ENCODE measurements around the gene ACVR2B.

Gene ACVR2B

GRCh38 chr3:38458796-38459498, 5.3 kb downstream of the ACVR2B start:
- no peak for DNase-seq (ENCODE audit: low read depth)

- DNase-seq (ENCODE audit: low read depth): no peak
Observed at GRCh38 chr3:38459499-38460048, 5.9 kb downstream of the ACVR2B start.

DNA sequence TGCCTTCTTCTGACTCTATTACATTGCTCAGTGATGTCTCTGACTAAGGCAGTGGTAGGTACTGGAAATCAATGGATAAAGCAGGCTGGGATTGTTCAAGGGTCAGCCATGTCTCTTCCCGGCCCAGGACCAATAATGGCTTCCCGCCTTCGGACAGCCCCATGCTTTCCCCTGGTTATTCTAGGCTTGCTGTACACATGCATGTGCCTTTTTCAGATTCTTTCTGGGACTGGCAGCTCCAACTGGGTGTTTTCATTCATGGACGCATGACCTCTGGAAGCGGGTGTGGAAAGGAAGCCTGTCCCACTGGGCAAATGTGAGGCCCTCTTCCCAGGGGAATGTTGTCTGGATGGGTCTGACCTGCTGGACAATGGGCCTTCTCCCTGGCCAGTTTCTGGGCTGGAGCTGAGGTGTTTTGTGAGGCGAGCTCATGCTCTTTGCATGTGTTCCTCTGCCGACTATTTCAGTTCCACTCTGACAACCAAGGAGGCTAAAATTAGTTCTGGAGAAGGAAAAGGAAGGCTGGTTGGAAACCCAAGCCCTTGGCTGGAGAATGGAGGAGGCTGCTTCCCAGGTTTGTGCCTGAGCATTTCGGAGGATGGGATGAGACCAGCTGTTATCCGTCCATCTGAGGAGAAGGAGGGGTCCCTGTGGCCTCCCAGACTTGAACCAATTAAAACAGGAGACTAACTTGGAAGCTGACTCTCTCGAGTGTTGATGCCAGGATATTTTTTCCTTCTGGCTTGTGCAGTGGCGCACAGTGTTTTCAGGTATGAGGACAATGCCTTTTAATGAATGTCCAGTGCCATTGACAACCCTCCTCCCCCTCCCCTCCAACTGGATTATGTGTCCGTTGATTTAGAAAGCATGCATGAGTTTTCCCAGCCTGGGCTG, 6.9 kb downstream of the ACVR2B start:
- DNase-seq (ENCODE audit: low read depth): no peak

DNA sequence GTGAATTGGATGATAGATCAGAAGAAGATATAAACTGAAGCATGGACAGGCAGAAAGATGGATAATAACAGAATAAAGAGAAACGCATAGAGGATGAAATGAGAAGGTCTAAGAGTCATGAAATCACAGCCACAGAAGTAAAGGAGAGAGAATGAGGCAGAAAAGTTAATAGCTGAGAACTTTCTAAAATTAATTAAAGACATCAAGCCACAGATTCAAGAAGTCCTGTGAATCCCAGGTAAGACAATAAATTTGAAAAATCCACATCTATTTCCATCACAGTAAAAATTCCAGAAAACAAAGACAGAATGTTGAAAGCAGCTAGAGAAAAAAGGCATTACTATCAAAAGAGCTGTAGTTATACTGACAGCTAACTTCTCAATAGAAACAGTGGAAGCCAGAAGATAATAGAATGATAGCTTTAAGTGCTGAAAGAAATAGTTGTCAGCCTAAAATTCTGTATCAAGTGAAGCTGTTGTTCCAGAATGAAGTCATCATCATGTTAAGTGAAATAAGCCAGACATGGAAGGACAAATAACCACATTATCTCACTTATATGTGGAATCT, 12.0 kb downstream of the ACVR2B start:
- no peak for DNase-seq (ENCODE audit: low read depth)

- no peak for DNase-seq (ENCODE audit: low read depth)
Observed at GRCh38 chr3:38468765-38469164, 15.1 kb downstream of the ACVR2B start.

DNA sequence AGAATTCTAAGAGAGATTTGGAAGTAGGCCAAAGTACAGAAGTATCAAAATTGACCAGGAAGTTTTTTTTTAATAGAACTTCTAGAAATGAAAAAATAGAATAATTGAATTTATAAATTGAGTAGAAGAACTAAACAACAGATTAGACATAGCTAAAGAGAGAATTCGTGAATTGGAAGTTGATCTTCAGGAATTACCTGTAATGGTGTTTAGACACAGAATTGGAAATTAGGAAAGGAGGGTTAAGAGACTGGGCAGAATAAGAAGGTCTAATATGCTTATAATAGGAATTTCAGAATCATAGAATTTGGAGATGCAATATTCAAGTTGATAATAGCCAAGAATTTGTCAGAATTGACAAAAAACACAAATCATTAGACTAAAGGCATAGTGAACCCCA, 16.2 kb downstream of the ACVR2B start:
- no peak for DNase-seq (ENCODE audit: low read depth)

DNA sequence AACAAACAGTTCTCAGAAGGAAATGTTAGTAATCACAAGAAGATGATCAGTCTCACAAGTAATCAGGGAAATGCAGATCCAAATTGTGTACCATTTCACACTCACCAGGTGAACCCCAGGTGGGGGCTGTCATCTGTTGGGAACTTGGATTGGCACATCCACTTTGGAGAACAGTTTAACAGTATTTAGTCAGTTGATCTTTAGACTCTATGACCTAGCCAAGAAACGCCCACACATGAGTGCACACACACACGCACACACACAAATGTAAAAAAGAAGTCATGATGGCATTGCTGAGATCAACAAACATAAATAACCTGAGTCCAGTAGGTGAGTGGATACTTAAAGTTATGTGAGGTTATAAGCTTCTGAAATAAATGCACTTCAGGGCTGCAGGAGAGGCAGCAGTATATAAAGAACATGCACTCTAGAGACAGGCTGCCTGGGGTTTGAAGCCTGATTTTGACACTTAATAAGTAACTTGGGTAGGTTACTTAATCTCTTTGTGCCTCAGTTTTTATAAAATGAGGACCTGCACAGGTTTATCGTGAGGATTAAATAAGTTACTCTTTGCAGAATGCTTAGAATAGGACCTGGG, 17.7 kb downstream of the ACVR2B start:
- DNase-seq (ENCODE audit: low read depth): no peak

- no peak for DNase-seq (ENCODE audit: low read depth)
Observed at GRCh38 chr3:38472342-38472741, 18.7 kb downstream of the ACVR2B start.

GRCh38 chr3:38473229-38473628, 19.5 kb downstream of the ACVR2B start:
- DNase-seq (ENCODE audit: low read depth): no peak

GRCh38 chr3:38474928-38475605, 21.4 kb downstream of the ACVR2B start:
- no peak for DNase-seq (ENCODE audit: low read depth)

DNA sequence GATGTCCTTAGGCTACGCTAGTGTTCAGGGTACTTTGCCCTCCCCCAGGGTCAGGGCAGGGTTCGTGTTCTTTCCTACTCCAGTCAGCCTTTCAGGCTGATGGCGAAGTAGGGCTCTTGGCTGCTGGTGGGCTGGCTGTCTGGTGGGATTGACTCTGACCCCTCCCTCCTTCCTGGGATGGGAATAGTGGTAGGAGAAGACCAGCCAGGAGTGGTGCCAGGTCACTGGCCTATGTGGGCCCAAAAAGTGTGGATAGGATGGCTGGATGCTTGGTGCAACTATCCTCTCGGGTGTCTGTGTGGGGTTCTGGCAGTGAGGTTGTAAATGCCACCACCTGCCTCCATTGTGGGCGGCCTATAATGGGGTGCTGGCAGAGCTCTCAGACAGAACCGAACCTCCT, 22.0 kb downstream of the ACVR2B start:
- no peak for DNase-seq (ENCODE audit: low read depth)

GRCh38 chr3:38476157-38476756, 22.6 kb downstream of the ACVR2B start:
- DNase-seq (ENCODE audit: low read depth): no peak

DNA sequence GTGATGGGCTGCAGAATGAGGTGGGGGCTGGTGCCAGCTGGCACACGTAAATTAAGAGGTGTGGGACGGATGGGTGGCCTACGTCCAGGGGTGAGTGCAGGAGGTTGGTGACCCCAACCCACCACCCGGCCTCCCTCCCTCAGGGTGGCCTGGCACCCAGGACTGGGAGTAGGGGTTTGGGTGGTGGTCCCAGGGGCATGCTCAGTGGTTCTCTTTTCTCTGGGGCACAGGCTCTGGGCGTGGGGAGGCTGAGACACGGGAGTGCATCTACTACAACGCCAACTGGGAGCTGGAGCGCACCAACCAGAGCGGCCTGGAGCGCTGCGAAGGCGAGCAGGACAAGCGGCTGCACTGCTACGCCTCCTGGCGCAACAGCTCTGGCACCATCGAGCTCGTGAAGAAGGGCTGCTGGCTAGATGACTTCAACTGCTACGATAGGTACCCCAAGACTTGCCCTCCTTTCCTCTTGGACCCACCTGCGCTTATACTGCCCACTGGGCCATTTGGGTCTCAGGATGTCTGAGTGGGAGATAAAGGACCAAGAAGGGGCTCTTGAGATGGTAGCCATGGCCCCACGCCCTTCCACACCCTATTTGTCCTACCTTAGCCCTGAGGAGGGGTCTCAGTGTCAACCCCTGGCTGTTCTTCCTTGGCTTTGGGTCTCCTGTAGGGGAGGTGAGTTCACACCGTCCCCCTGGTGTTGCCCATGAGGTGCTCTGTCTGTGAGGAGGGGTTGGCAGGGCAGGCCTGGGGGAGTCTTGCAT, 23.5 kb downstream of the ACVR2B start:
- DNase-seq (ENCODE audit: low read depth): no peak

- DNase-seq (ENCODE audit: low read depth): no peak
Observed at GRCh38 chr3:38477839-38478450, 24.3 kb downstream of the ACVR2B start.

DNA sequence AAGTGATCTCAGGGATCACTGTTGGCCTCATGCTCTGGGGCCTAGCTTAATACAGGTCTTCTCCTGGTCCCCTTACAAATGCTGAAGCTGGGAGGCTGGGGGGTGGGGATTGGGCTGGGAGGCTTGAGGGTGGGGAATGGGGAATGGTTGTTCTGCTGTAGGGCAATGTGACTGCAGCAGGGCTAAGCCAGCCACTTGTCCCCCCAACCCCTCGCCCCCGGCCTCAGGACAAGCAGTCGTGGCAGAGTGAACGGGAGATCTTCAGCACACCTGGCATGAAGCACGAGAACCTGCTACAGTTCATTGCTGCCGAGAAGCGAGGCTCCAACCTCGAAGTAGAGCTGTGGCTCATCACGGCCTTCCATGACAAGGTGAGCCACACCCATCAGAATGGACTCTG, 25.2 kb downstream of the ACVR2B start:
- DNase-seq (ENCODE audit: low read depth): no peak

GRCh38 chr3:38479431-38480092, 25.9 kb downstream of the ACVR2B start:
- DNase-seq (ENCODE audit: low read depth): no peak

DNA sequence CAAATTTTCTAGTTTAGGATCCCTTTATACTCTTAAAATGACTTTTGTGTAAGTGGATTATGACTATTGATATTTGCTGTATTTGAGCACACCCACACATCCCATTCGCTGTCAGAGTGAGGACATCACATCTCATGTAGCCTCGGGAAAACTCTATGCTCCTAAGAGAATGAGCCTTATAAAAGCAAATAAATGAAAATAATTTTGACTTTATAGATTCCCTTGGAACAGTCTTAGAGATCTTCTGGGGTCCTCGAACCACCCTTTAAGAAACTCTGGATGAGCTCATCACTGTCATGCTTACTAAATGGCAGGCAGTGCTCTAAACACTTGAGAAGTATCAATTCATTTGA, 26.4 kb downstream of the ACVR2B start:
- DNase-seq (ENCODE audit: low read depth): no peak

DNA sequence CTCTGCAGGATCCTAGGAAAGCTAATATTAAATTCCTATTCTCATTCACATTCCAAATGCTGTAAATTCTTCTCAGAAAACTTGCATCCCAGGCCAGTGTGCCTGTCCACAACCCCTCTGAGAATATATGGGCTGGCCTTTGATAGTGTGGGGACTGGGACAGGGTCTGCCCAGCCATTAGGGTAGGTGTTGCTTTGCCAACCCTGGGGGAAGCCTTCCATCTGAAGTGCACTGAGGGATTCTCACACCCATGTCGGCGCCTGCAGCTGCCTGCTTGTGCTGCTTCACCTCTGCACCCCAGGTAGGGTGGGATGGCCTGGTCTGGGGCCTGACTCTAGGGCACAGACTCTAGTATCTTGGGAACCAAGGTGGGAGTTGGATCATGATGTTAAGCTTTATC, 27.2 kb downstream of the ACVR2B start:
- DNase-seq (ENCODE audit: low read depth): no peak

- DNase-seq (ENCODE audit: low read depth): no peak
Observed at GRCh38 chr3:38482951-38483350, 29.3 kb downstream of the ACVR2B start.

DNA sequence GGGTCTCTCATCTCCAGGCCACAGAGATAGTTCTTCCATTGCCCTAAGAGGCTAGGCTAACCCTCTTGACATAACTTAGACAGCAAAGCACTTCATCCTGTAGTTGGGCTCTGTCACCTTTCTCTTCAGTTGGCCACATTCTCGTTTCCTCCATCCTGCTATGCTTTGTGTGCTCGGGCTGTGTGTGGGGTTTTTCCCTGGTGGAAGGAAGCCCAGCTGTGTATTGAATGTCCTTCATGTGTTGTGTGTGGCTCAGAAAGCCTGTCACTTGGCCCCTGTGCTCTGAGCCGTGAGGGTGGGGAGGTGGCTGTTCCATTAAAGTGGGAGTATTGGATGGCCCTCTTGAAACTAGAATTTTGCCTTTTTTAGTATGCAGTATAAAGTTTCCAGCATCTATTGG, 33.6 kb downstream of the ACVR2B start:
- DNase-seq (ENCODE audit: low read depth): no peak
